AML-193 (cell line): ENCODE data around the gene FJX1.
"Not testable (repeated sequence)": the region's sequence is repeated elsewhere in the genome, so short reads cannot be mapped to it uniquely, and the experiment has no call there.

Experiments
- DNase-seq, 2 experiments: peaks; one replicate each; lab custom pipeline; 2025; lab: John Stamatoyannopoulos, UW

Gene FJX1

DNA sequence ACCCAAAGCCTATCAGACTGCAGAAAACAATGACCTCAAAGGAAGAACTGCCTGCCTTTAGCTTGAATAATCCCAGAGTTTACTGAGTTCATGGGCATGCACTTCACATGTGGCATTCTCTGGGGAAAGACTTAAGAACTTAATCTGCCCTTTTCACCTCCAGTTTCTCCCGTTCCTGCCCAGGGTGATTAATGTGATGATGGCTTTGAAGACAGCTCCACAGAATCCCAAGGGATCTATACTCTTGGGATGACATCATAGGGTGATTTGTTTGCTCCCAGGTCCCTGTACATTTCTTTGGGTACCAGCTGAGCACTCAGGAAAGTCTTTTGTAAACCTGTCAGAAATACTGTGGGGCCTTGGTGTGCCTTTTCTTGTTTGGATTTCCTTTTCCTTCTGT is 14.0 kb downstream of the FJX1 start:
- DNase-seq, result no peak

- no peak for DNase-seq
Observed at GRCh38 chr11:35633827-35634423, 15.7 kb downstream of the FJX1 start.

GRCh38 chr11:35635933-35636332 is 17.7 kb downstream of the FJX1 start:
- no peak for DNase-seq

- DNase-seq, result no peak
Observed at GRCh38 chr11:35639591-35640179, 21.4 kb downstream of the FJX1 start.

- no peak for DNase-seq
Observed at GRCh38 chr11:35641171-35641897, 23.1 kb downstream of the FJX1 start.

DNA sequence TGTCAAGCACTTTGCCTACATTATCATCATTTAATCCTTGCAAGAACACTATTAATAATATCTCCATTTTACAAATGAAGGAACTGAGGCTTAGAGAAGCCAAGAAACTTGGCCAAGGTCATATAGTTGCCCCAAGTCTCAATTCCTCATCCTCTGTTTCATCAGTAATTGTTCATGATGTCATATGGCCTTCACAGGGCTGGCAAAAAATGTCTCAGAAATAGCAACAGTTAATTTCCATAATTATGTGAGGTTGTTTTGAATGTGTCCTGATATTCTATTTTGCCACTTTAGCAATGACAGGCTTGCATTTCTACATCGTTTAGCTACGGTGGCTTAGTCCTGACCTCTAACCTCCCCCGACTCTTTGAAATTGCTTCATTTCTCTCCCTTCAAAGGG is 23.7 kb downstream of the FJX1 start:
- DNase-seq, result no peak

- DNase-seq, result no peak
Observed at GRCh38 chr11:35647421-35648093, 29.3 kb downstream of the FJX1 start.

DNA sequence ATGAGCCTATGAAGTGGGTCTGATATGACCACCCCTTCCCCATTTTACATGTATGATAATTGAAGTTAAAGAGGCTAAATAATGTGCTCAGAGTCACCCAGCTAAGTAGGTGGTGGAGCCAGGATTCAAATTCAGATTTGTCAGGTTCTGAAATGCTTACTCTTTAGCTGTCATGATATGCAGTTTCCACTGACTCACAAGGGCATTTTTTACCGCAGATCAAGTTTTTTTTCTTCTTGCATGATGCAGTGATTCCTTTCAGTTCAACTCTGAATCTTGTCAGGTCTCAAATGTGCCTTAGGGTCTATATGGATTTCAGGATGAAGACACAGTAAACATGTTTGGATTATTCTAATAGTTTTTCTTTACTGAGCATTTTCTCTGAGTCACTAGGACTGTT is 31.7 kb downstream of the FJX1 start:
- DNase-seq, result no peak

- DNase-seq, result no peak
Observed at GRCh38 chr11:35650467-35650866, 32.2 kb downstream of the FJX1 start.

DNA sequence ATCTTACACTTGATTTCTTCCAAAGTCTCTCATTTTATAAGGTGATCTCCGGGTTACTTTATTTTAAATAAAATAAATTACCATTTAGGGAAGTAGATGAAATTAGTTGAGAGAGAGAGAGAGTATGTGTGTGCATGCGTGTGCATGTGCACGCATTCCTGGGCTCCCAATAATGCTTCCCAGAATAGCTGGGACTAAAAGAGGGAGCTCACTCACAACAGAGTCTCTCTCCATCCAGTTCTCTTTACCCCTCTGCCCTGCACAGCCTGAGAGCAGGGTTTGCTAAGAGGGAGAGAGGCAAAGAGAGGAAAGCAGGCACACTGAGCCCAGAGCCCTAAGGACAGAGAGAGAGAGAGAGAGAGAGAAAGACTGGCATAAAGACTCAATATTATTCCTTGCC is 33.0 kb downstream of the FJX1 start:
- no peak for DNase-seq

DNA sequence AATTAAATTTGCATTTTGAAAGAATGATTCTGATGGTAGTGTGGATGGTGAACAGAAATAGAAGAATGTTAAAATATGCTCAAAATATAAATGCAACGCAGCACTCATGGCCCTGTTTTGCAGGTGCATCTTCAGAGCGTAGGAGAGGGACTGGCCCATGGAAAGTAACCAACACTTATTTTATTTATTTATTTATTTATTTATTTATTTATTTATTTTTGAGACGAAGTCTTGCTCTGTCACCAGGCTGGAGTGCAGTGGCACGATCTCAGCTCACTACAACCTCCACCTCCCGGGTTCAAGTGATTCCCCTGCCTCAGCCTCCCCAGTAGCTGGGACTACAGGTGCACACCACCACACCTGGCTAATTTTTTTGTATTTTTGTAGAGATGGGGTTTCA is 34.5 kb downstream of the FJX1 start:
- DNase-seq, result not testable (repeated sequence)

GRCh38 chr11:35654711-35655110 is 36.5 kb downstream of the FJX1 start:
- no peak for DNase-seq

DNA sequence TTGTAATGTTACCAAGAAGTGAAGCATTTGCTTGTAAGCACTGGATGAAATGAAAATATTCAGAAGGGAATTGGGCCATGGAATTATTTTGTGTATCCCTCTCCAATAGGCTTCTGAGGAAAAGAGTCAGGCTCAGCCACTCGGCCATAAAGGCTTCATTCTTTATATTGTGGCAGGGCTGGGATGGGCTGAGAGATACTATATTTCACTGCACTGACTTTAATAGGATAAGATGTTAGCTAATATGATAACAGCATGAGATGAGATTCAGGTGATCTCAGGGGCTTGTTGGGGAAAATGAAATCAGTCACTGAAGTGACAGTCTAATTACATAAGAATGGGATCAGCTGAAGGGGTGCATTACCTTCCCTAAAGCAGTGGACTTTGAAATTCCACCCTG is 37.0 kb downstream of the FJX1 start:
- DNase-seq, result no peak

DNA sequence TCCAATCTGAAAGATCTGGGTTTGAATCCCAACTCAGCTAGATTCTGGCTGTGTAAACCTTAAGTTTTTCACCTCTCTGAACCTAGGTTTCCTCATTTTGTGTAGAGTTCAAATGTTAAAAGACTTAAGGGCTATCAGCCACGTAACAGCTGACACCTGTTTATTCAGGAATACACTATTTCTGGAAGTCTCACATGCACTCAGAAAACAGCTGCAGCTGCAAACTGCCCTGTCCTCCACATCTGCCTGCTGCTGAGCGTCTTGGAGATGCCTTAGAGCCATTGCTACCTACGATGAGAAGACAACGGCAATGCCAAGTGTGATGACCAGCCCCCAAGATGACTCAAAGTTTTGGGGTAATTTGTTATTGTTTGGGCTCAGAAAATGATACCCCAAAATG is 37.6 kb downstream of the FJX1 start:
- no peak for DNase-seq

DNA sequence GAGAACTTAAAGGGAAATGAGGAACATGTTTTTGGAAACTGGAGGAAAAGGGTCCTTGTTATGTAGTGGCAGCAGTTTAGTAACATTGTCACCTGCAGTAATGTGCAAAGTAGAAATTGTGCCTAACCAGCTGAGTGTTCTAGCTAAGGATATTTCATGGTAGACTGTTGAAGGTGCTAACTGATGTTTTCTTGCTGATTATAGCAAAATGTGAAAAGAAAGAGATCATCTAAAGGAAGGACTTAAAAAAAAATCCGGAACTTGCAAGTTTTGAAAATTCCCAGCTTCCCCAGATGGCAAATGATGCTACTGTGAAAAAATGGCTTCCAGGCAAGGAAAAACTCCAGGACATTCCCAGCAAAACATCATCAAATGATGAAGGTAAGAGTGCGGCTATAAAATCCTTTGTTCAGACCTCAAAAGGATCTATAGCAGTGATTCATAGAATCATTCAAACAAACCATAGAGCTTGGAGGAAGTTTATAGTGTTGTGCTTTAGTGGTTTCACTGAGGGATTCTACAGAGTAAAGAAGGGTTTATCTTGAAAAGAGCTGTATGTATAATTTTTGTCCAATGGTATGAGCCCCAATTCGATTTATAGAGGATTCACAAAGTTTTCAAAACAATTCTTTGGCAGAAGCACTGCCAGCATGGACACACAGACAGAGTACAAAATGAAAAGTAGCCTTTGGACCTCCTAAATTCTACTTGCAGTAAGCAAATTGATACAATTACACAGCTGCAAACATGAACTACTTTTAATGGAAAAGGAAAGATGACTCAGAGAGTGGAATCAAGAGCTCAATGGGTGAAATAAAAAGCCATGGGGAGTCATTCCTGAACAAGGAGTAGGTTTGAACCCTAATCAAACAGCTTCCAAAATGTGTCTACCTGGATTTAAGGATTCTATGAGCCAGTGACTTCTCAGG is 40.0 kb downstream of the FJX1 start:
- DNase-seq, result no peak

GRCh38 chr11:35661534-35661933 is 43.3 kb downstream of the FJX1 start:
- no peak for DNase-seq

DNA sequence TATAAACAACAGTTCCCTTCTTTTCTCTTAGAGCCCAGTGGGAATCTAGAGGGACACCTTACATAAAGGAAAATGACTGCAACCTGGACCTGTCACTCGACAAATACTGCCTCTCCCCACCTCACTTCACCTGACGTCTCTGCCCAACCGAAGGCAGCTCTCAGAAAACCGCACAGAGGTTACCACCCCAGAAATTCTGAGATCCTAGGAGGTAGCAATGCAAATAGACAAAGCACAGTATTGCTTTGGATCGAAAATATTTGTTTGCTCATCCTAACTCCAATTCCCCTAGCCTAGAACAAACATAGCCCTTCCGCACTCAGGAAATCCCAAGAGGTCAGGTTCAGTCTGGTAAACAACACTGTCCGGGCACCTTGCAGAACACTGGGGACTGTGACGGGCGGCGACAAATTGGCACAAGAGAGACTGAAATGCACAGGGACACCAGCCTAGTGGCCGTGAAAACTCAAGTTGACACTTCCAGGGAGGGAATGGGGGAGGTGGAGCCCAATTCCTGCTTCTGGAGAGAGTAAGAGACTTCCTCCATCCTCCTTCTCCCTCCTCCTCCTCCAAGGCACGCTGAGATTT is 43.9 kb downstream of the FJX1 start:
- DNase-seq, result peak in 1 of 2 experiments; percentile 54

DNA sequence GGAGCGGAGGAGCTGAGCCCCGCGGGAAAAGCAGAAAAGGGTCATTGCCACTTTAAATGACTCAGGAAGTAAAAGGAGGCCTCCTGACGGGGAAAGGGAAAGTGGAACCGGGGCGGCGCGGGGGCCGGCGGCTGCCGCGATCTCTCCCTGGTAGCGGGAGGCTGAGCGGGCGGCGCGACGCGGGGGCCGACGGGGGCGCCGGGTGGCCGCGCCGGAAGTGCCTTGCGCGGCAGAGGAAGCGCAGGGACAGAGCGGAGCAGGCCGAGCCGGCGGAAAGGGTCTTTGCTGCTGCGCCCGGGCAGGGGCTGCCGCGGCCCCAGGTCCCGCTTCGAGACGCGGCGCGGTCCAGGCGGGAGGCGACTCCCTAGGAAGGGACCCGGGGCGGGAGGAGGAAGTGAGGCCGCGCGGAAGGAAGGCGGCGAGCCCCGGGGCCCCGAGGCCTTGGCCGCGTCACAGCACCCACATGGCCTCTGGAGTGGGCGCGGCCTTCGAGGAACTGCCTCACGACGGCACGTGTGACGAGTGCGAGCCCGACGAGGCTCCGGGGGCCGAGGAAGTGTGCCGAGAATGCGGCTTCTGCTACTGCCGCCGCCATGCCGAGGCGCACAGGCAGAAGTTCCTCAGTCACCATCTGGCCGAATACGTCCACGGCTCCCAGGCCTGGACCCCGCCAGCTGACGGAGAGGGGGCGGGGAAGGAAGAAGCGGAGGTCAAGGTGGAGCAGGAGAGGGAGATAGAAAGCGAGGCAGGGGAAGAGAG is 44.6 kb downstream of the FJX1 start, which contains the start of gene TRIM44:
TSS of gene TRIM44 (plus strand) at position 127 of the 759 bp plus-strand sequence. CDS start at position 464, 337 bp downstream.
- peak; percentile 54 to 63 for DNase-seq

GRCh38 chr11:35663408-35663702 is 45.1 kb downstream of the FJX1 start:
- DNase-seq, result no peak

GRCh38 chr11:35664977-35665441 is 46.7 kb downstream of the FJX1 start:
- DNase-seq, result no peak

DNA sequence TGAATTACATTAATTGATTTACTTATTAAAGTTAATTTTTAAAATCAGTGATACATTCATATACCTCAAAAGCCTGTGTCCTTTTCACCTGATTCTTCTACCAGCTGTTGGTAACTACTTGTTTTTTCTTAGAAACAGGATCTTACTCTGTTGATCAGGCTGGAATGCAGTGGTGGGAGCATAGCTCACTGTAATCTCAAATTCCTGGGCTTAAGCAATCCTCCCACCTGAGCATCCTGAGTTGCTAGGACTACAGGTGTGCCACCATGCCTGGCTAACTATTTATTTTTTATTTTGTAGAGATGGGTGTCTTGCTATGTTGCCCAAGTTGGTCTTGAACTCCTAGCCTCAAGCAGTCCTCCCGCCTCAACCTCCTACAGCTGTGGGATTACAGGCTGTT is 49.0 kb downstream of the FJX1 start:
- DNase-seq, result no peak
